ENCODE results near the gene ALOX5. TPM values are rescaled to one million over a fixed set of nuclear protein-coding genes. Genes with fewer than 3 reads are reported as not detected.

The ALOX5 gene
- total RNA-seq, 1 donor from 2014 or later: not detected

Other genes starting within 250 kb of the ALOX5 start
- not detected in 2 replicates for gene OR13A1, start 58.6 kb upstream of the ALOX5 start, total RNA-seq

Measured in glomerular endothelial cell (primary cell).